Kidney epithelial cell (primary cell): ENCODE measurements around the gene TEX44. TPM values are rescaled to one million over a fixed set of nuclear protein-coding genes. Genes with fewer than 3 reads are reported as not detected.
"Not testable (repeated sequence)": the region's sequence is repeated elsewhere in the genome, so short reads cannot be mapped to it uniquely, and the experiment has no call there.

Experiments
- DNase-seq: peaks from one replicate; pipeline ENCODE4 v3.0.0-alpha.2; 2010; ENCODE audit warnings: low read depth
- H3K27me3 ChIP-seq: 2 replicates; pipeline ENCODE4 v1.6.0; 2011; ENCODE audit warnings: low read length; ENCODE audit not compliant: control insufficient read depth, insufficient read depth
- H3K36me3 ChIP-seq: 2 replicates; pipeline ENCODE4 v1.5.1; 2011; ENCODE audit warnings: low read length; ENCODE audit not compliant: control insufficient read depth, insufficient read depth
- H3K4me3 ChIP-seq: 2 replicates; pipeline ENCODE4 v1.5.1; 2011; ENCODE audit warnings: low read depth, mild to moderate bottlenecking, control low read depth, low read length
- total RNA-seq: library from RNA; depleted of rRNA; stranded (reverse); fragments of >200 nt; gene quantifications from 2 replicates; pipeline ENCODE4 v1.2.3, GENCODE V29; 2015
- TF ChIP-seq, protein P1 (sequence below): IDR thresholded peaks from 2 replicates; pipeline ENCODE4 v1.5.1; 2011; ENCODE audit warnings: mild to moderate bottlenecking, moderate library complexity, low read length, control low read depth, inconsistent platforms; ENCODE audit not compliant: insufficient read depth, poor library complexity, severe bottlenecking

TEX44 gene
- total RNA-seq, 1 donor from 2014 or later = not detected

DNA sequence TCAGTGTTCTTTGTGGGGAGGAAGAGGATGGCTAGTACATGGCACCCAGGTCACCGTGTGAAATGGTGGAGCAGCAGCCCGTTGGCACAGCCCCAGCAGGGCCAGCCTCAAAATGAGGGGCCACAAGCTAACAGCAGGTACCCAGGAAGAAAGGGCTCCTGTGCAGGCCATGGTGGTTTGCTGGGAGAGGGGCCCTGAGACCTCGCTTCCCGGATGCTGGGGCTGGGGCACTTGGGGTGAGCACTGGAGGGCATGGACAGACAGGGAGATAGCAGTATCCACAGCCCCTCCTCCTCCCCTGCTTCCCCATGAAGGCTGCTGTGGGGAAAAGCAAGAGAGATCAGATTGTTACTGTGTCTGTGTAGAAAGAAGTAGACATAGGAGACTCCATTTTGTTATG is 16.2 kb upstream of the TEX44 start:
- H3K27me3 ChIP-seq = peaks cover 3% of the 10 kb centered on the region
- DNase-seq = no peak
- TF ChIP-seq, protein P1, sequence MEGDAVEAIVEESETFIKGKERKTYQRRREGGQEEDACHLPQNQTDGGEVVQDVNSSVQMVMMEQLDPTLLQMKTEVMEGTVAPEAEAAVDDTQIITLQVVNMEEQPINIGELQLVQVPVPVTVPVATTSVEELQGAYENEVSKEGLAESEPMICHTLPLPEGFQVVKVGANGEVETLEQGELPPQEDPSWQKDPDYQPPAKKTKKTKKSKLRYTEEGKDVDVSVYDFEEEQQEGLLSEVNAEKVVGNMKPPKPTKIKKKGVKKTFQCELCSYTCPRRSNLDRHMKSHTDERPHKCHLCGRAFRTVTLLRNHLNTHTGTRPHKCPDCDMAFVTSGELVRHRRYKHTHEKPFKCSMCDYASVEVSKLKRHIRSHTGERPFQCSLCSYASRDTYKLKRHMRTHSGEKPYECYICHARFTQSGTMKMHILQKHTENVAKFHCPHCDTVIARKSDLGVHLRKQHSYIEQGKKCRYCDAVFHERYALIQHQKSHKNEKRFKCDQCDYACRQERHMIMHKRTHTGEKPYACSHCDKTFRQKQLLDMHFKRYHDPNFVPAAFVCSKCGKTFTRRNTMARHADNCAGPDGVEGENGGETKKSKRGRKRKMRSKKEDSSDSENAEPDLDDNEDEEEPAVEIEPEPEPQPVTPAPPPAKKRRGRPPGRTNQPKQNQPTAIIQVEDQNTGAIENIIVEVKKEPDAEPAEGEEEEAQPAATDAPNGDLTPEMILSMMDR = no peak
- H3K4me3 ChIP-seq = no peak overlapping the region
- no peaks in the 10 kb centered on the region for H3K36me3 ChIP-seq

DNA sequence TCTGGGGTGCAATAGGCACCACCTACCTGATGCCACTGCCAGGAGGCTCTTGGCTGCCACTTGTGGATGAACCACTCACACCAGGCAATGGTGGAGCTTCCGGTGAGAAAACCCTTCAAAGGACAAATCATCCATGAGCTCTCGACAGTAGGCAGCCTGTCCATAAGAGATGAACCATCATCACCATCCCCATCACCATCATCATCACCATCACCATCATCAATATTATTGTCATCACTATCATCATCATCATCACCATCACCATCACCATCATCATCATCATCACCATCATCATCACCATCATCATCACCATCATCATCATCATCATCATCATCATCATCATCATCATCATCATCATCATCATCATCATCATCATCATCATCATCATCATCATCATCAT is 14.0 kb upstream of the TEX44 start:
- not testable (repeated sequence) for H3K36me3 ChIP-seq, H3K27me3 ChIP-seq, H3K4me3 ChIP-seq, DNase-seq

DNA sequence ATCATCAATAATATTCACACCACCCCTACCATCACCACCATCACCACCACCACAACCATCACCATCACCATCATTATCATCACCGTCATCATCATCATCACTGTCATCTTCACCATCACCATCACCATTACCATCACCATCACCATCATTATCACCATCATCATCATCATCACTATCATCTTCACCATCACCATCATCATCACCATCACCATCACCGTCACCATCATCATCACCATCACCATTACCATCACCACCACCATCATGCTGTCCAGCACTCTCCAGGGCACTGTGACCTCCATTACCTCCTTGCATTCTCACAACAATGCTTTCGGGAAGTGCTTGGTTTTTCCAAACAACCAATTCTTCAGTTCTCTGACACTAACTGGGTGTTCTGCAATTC is 13.1 kb upstream of the TEX44 start:
- no peak for DNase-seq
- Histone ChIP-seq H3K27me3 (peaks cover 3% of the 10 kb centered on the region), H3K4me3 (no peak overlapping the region), H3K36me3 (no peaks in the 10 kb centered on the region)
- TF ChIP-seq, protein P1 = no peak

DNA sequence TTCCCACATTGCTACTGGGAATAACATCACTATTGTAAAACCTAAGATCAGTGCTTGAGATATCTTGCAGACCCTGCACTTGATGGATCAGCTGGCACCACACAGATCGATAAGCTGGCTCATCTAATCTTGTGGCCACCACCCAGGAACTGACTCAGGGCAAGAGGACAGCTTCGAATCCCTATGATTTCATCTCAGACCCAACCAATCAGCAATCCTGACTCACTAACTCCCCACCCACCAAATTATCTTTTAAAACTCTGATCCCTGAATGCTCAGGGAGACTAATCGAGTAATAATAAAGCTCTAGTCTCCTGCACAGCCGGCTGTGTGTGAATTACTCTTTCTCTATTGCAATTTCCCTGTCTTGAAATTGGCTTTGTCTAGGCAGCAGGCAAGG is 11.3 kb upstream of the TEX44 start:
- no peak for DNase-seq
- TF ChIP-seq, protein P1 = no peak
- Histone ChIP-seq H3K4me3 (no peak overlapping the region), H3K36me3 (no peaks in the 10 kb centered on the region), H3K27me3 (peaks cover 3% of the 10 kb centered on the region)

DNA sequence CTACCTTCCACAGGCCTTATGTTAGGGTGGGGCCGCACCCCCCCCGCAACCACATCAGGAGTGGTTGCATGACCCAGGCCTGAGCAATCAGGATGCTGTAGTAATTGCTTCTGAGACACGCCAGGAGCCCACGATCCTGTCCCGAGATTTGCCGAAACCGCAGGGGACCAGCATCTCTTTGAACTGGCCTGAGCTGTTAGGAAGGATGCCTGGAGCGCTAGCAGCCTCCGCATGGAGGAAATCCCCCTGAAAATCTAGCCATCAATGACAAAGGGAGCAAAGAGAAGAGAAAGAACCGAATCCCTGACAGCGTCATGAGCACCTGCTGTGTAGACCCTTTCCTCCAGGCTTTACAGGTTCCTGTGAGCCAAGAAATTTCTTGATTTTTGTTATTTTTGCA is 8.7 kb upstream of the TEX44 start:
- peaks cover 3% of the 10 kb centered on the region for H3K27me3 ChIP-seq
- H3K36me3 ChIP-seq = no peaks in the 10 kb centered on the region
- TF ChIP-seq, protein P1 = no peak
- DNase-seq = no peak
- no peak overlapping the region for H3K4me3 ChIP-seq

DNA sequence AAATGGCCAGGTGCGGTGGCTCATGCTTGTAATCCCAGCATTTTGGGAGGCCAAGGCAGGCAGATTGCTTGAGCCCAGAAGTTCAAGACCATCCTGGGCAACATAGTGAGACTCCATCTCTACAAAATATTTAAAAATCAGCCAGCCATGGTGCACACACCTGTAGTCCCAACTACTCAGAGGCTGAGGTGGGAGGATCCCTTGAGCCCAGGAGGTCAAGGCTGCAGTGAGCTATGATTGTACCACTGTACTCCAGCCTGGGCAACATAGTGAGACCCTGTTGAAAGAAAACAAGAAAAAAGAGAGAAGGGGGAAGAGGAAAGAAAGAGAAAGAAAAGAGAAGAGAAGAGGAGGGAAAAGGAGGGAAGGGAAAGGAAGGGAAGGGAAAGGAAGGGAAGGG is 4.9 kb upstream of the TEX44 start:
- not testable (repeated sequence) for H3K4me3 ChIP-seq, H3K27me3 ChIP-seq, DNase-seq, H3K36me3 ChIP-seq

DNA sequence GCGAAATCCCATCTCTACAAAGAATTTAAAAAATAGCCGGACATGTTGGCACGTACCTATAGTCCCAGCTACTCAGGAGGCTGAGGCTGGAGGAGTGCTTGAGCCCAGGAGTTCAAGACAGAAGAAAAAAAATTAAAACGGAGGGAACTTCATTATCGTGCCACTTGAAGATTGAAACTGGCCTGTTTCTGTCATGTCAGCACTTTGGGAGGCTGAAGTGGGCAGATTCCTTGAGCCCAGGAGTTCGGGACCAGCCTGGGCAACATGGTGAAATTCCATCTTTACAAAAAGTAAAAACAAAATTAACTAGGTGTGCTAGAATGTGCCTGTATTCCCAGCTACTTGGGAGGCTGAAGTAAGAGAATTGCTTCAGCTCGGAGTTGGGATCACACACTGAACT is 3.0 kb upstream of the TEX44 start:
- TF ChIP-seq, protein P1 = no peak
- DNase-seq = no peak
- H3K27me3 ChIP-seq = peaks cover 4% of the 10 kb centered on the region

More for the DNA sequence above, 3.0 kb upstream of the TEX44 start:
- Histone ChIP-seq H3K4me3 (no peak overlapping the region), H3K36me3 (no peaks in the 10 kb centered on the region)
